MG63 (cell line): ENCODE measurements around the gene MDK. TPM values are rescaled to one million over a fixed set of nuclear protein-coding genes. Genes with fewer than 3 reads are reported as not detected.
"Not testable (repeated sequence)": the region's sequence is repeated elsewhere in the genome, so short reads cannot be mapped to it uniquely, and the experiment has no call there.

Experiments
- DNase-seq: peaks from one replicate; pipeline ENCODE4 v3.0.0-alpha.2; 2020
- H3K27me3 ChIP-seq: fragments of 250-450 bp; sonication (Bioruptor Pico); 2 replicates; pipeline ENCODE4 v1.5.1; 2020; ENCODE audit warnings: mild to moderate bottlenecking, moderate library complexity
- H3K36me3 ChIP-seq: fragments of 250-450 bp; sonication (Bioruptor Pico); 2 replicates; pipeline ENCODE4 v1.5.1; 2020; ENCODE audit warnings: mild to moderate bottlenecking, moderate library complexity
- H3K4me3 ChIP-seq: fragments of 250-450 bp; sonication (Bioruptor Pico); 2 replicates; pipeline ENCODE4 v1.5.1; 2020; ENCODE audit warnings: mild to moderate bottlenecking, moderate library complexity
- H3K9me3 ChIP-seq: fragments of 250-450 bp; sonication (Bioruptor Pico); 2 replicates; pipeline ENCODE4 v1.5.1; 2020; ENCODE audit warnings: mild to moderate bottlenecking, moderate library complexity
- total RNA-seq: library from RNA; depleted of rRNA; stranded (reverse); fragments of >200 nt; shearing (Covaris generic); gene quantifications from 2 replicates; pipeline ENCODE4 v1.2.3, GENCODE V29; 2014; ENCODE audit warnings: low replicate concordance

MDK gene
- total RNA-seq, 1 experiment from 2014 or later = 0.82 TPM

- H3K4me3 ChIP-seq = no peak overlapping the region
- no peaks in the 10 kb centered on the region for H3K27me3 ChIP-seq
- H3K36me3 ChIP-seq = no peaks in the 10 kb centered on the region
- no peak for DNase-seq
- no peaks in the 10 kb centered on the region for H3K9me3 ChIP-seq
Measured at GRCh38 chr11:46361283-46362155, 19.9 kb upstream of the MDK start.

GRCh38 chr11:46362156-46363030 is 19.1 kb upstream of the MDK start:
- Histone ChIP-seq H3K36me3 (no peaks in the 10 kb centered on the region), H3K9me3 (no peaks in the 10 kb centered on the region), H3K27me3 (no peaks in the 10 kb centered on the region), H3K4me3 (no peak overlapping the region)
- DNase-seq = no peak

GRCh38 chr11:46363031-46363407 is 18.4 kb upstream of the MDK start:
- Histone ChIP-seq H3K36me3 (peaks cover 4% of the 10 kb centered on the region; the same call in 1 of the 2 replicates), H3K4me3 (no peak overlapping the region), H3K9me3 (no peaks in the 10 kb centered on the region), H3K27me3 (no peaks in the 10 kb centered on the region)
- no peak for DNase-seq

GRCh38 chr11:46363455-46364005 is 17.9 kb upstream of the MDK start:
- DNase-seq = peak; percentile 31
- H3K4me3 ChIP-seq = no peak overlapping the region
- H3K27me3 ChIP-seq = no peaks in the 10 kb centered on the region
- no peaks in the 10 kb centered on the region for H3K9me3 ChIP-seq
- H3K36me3 ChIP-seq = peaks cover 7% of the 10 kb centered on the region

- H3K27me3 ChIP-seq = no peaks in the 10 kb centered on the region
- no peak overlapping the region for H3K4me3 ChIP-seq
- H3K36me3 ChIP-seq = peaks cover 9% of the 10 kb centered on the region
- no peaks in the 10 kb centered on the region for H3K9me3 ChIP-seq
- no peak for DNase-seq
Measured at GRCh38 chr11:46364056-46364455, 17.4 kb upstream of the MDK start.

GRCh38 chr11:46364791-46365190 is 16.7 kb upstream of the MDK start:
- DNase-seq = no peak
- no peak overlapping the region for H3K4me3 ChIP-seq
- no peaks in the 10 kb centered on the region for H3K27me3 ChIP-seq
- H3K36me3 ChIP-seq = peaks cover 12% of the 10 kb centered on the region
- H3K9me3 ChIP-seq = no peaks in the 10 kb centered on the region

GRCh38 chr11:46366260-46366659 is 15.2 kb upstream of the MDK start:
- no peaks in the 10 kb centered on the region for H3K27me3 ChIP-seq
- peaks cover 16% of the 10 kb centered on the region for H3K36me3 ChIP-seq
- DNase-seq = no peak
- no peak overlapping the region for H3K4me3 ChIP-seq
- H3K9me3 ChIP-seq = no peaks in the 10 kb centered on the region

GRCh38 chr11:46366661-46367161 is 14.8 kb upstream of the MDK start:
- Histone ChIP-seq H3K9me3 (no peaks in the 10 kb centered on the region), H3K36me3 (peaks cover 16% of the 10 kb centered on the region), H3K27me3 (no peaks in the 10 kb centered on the region), H3K4me3 (no peak overlapping the region)
- no peak for DNase-seq

GRCh38 chr11:46367244-46367915 is 14.1 kb upstream of the MDK start:
- DNase-seq = no peak
- no peaks in the 10 kb centered on the region for H3K27me3 ChIP-seq
- peaks cover 16% of the 10 kb centered on the region for H3K36me3 ChIP-seq
- no peak overlapping the region for H3K4me3 ChIP-seq
- no peaks in the 10 kb centered on the region for H3K9me3 ChIP-seq

- peaks cover 16% of the 10 kb centered on the region for H3K36me3 ChIP-seq
- DNase-seq = no peak
Measured at GRCh38 chr11:46367916-46368267, 13.6 kb upstream of the MDK start.

GRCh38 chr11:46369458-46370152 is 11.9 kb upstream of the MDK start:
- no peaks in the 10 kb centered on the region for H3K27me3 ChIP-seq
- no peaks in the 10 kb centered on the region for H3K9me3 ChIP-seq
- peak; percentile 57 for DNase-seq
- H3K4me3 ChIP-seq = no peak overlapping the region
- H3K36me3 ChIP-seq = peaks cover 16% of the 10 kb centered on the region

More at GRCh38 chr11:46367916-46368267, 13.6 kb upstream of the MDK start:
- Histone ChIP-seq H3K4me3 (no peak overlapping the region), H3K9me3 (no peaks in the 10 kb centered on the region), H3K27me3 (no peaks in the 10 kb centered on the region)

GRCh38 chr11:46370253-46370652 is 11.2 kb upstream of the MDK start:
- no peak overlapping the region for H3K4me3 ChIP-seq
- H3K9me3 ChIP-seq = no peaks in the 10 kb centered on the region
- no peak for DNase-seq
- H3K36me3 ChIP-seq = peaks cover 16% of the 10 kb centered on the region
- H3K27me3 ChIP-seq = no peaks in the 10 kb centered on the region

- H3K36me3 ChIP-seq = peaks cover 16% of the 10 kb centered on the region
- not testable (repeated sequence) for H3K9me3 ChIP-seq, DNase-seq, H3K4me3 ChIP-seq, H3K27me3 ChIP-seq
Measured at GRCh38 chr11:46371262-46371661, 10.2 kb upstream of the MDK start.

- Histone ChIP-seq H3K36me3 (peaks cover 16% of the 10 kb centered on the region), H3K4me3 (no peak overlapping the region), H3K27me3 (no peaks in the 10 kb centered on the region), H3K9me3 (no peaks in the 10 kb centered on the region)
- no peak for DNase-seq
Measured at GRCh38 chr11:46372086-46372485, 9.4 kb upstream of the MDK start.

GRCh38 chr11:46372501-46372900 is 9.0 kb upstream of the MDK start:
- H3K4me3 ChIP-seq, DNase-seq, H3K27me3 ChIP-seq, H3K9me3 ChIP-seq: not testable (repeated sequence)
- peaks cover 16% of the 10 kb centered on the region for H3K36me3 ChIP-seq
